Measurements from ENCODE around the gene TAP1. TPM values are rescaled to one million over a fixed set of nuclear protein-coding genes. Genes with fewer than 3 reads are reported as not detected.

Gene TAP1
- total RNA-seq, 6 experiments from 2014 or later, result 29.9 to 42.6 (median 37.8) TPM

- DNase-seq, result no peak
- Mint-ChIP-seq H3K9me3 (no peaks in the 10 kb centered on the region), H3K27ac (no peak overlapping the region), H3K4me3 (no peak overlapping the region), H3K27me3 (ENCODE audit: insufficient read depth) (peaks cover 36% of the 10 kb centered on the region), H3K4me1 (ENCODE audit: low read depth) (no peaks in the 10 kb centered on the region), H3K36me3 (ENCODE audit: low read depth) (no peaks in the 10 kb centered on the region)
- no peak for TF ChIP-seq CTCF (IDR thresholded peaks at IDR 0.05)
Observed at GRCh38 chr6:32867554-32868256, 14.2 kb upstream of the TAP1 start.

- no peaks in the 10 kb centered on the region for H3K36me3 Mint-ChIP-seq (ENCODE audit: low read depth)
- H3K4me1 Mint-ChIP-seq (ENCODE audit: low read depth), result no peaks in the 10 kb centered on the region
- H3K27me3 Mint-ChIP-seq (ENCODE audit: insufficient read depth), result peaks cover 33% of the 10 kb centered on the region
- TF ChIP-seq CTCF (IDR thresholded peaks at IDR 0.05), result no peak
- H3K27ac Mint-ChIP-seq, result no peak overlapping the region
- no peaks in the 10 kb centered on the region for H3K9me3 Mint-ChIP-seq
- no peak for DNase-seq
- H3K4me3 Mint-ChIP-seq, result no peak overlapping the region
Observed at GRCh38 chr6:32867022-32867477, 13.5 kb upstream of the TAP1 start.

- Mint-ChIP-seq H3K27me3 (ENCODE audit: insufficient read depth) (peaks cover 26% of the 10 kb centered on the region), H3K4me3 (no peak overlapping the region), H3K4me1 (ENCODE audit: low read depth) (peaks cover 6% of the 10 kb centered on the region), H3K27ac (no peak overlapping the region), H3K36me3 (ENCODE audit: low read depth) (no peaks in the 10 kb centered on the region), H3K9me3 (no peaks in the 10 kb centered on the region)
- no peak for TF ChIP-seq CTCF (IDR thresholded peaks at IDR 0.05)
- DNase-seq, result no peak
Observed at GRCh38 chr6:32865724-32866443, 12.4 kb upstream of the TAP1 start.

- Mint-ChIP-seq H3K4me3 (no peak overlapping the region), H3K4me1 (ENCODE audit: low read depth) (peaks cover 10% of the 10 kb centered on the region), H3K27ac (no peak overlapping the region), H3K36me3 (ENCODE audit: low read depth) (peaks cover 4% of the 10 kb centered on the region; the same call in 1 of the 2 replicates), H3K27me3 (ENCODE audit: insufficient read depth) (peaks cover 19% of the 10 kb centered on the region), H3K9me3 (no peaks in the 10 kb centered on the region)
- TF ChIP-seq CTCF (IDR thresholded peaks at IDR 0.05), result no peak
- DNase-seq, result no peak
Observed at GRCh38 chr6:32862725-32863124, 9.2 kb upstream of the TAP1 start.

- H3K4me1 Mint-ChIP-seq (ENCODE audit: low read depth), result peaks cover 10% of the 10 kb centered on the region
- H3K9me3 Mint-ChIP-seq, result no peaks in the 10 kb centered on the region
- no peak overlapping the region for H3K27ac Mint-ChIP-seq
- no peak for TF ChIP-seq CTCF (IDR thresholded peaks at IDR 0.05)
- no peak overlapping the region for H3K4me3 Mint-ChIP-seq
- peaks cover 5% of the 10 kb centered on the region for H3K27me3 Mint-ChIP-seq (ENCODE audit: insufficient read depth)
- DNase-seq, result no peak
- peaks cover 4% of the 10 kb centered on the region; the same call in 1 of the 2 replicates for H3K36me3 Mint-ChIP-seq (ENCODE audit: low read depth)
Observed at GRCh38 chr6:32860674-32861073, 7.2 kb upstream of the TAP1 start.
